Measurements from ENCODE around the gene SH3RF3.

DNA sequence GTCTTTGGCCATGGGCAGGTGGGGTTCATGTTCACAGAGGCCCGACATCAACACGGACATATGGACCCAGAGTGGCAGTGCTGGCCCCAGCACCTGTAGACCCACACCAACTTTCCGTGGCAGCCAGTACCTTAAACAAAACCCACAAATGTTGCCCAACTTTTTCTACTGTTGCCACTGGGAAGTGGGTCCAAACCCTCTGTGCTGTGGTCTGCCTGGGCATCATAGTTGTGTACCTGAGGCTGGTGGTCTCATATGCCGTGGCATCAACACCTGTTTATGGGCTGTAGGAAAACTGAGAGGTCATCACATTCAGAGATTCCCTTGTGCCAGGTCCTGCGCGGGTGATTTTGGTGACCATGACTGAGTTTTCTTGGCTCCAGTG, 79.9 kb downstream of the SH3RF3 start:
- TF ChIP-seq, protein P1, sequence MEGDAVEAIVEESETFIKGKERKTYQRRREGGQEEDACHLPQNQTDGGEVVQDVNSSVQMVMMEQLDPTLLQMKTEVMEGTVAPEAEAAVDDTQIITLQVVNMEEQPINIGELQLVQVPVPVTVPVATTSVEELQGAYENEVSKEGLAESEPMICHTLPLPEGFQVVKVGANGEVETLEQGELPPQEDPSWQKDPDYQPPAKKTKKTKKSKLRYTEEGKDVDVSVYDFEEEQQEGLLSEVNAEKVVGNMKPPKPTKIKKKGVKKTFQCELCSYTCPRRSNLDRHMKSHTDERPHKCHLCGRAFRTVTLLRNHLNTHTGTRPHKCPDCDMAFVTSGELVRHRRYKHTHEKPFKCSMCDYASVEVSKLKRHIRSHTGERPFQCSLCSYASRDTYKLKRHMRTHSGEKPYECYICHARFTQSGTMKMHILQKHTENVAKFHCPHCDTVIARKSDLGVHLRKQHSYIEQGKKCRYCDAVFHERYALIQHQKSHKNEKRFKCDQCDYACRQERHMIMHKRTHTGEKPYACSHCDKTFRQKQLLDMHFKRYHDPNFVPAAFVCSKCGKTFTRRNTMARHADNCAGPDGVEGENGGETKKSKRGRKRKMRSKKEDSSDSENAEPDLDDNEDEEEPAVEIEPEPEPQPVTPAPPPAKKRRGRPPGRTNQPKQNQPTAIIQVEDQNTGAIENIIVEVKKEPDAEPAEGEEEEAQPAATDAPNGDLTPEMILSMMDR (optimal IDR thresholded peaks at IDR 0.05 in 1 of 3, IDR thresholded peaks at IDR 0.05 in 1 of 3, conservative IDR thresholded peaks at IDR 0.05 in 1 of 3; ENCODE audit: extremely low read depth in 1 of 3, insufficient read depth in 2 of 3, low read length in 3 of 3): no peak
- TF ChIP-seq EZH2 (IDR thresholded peaks at IDR 0.05; ENCODE audit: low read length): no peak

All from keratinocyte (primary cell).